Epithelial cell of alveolus of lung (primary cell): ENCODE data around the gene ADH1B. TPM values are rescaled to one million over a fixed set of nuclear protein-coding genes. Genes with fewer than 3 reads are reported as not detected.

Source experiments
- total RNA-seq: library from RNA; depleted of rRNA; stranded (reverse); fragments of >200 nt; gene quantifications from 2 replicates; pipeline ENCODE4 v1.2.1, GENCODE V29; 2015

ADH1B gene
- 0.65 and 301 TPM in 2 replicates for total RNA-seq

GRCh38 chr4:99321241-99322191, at the start of gene ADH1B:
Gene ADH1B (minus strand): TSS chr4:99321401. CDS start chr4:99321331, 70 bp downstream.

GRCh38 chr4:99352602-99353537, 31.7 kb upstream of the ADH1B start, which contains the start of gene ADH1C:
Gene ADH1C (minus strand): TSS chr4:99352746. CDS start chr4:99352675, 71 bp downstream.

GRCh38 chr4:99290848-99291786, 30.1 kb downstream of the ADH1B start, which contains the start of gene ADH1A:
Gene ADH1A (minus strand): TSS chr4:99290985. CDS start chr4:99290914, 71 bp downstream.

Other genes with a start within 250 kb of the ADH1B start
- gene ADH5, start 232.6 kb downstream of the ADH1B start, total RNA-seq = 129 and 168 TPM in 2 replicates
- not detected in 2 replicates for gene ADH4, start 177.1 kb downstream of the ADH1B start, total RNA-seq
- gene ADH6, start 102.2 kb downstream of the ADH1B start, total RNA-seq = 0.64 TPM in 1 of 2 replicates, not detected in the other
- gene ADH1A, start 30.4 kb downstream of the ADH1B start, total RNA-seq = not detected in 2 replicates
- 0.13 and 2.2 TPM in 2 replicates for gene ADH1C, start 31.3 kb upstream of the ADH1B start, total RNA-seq
- gene ADH7, start 113.9 kb upstream of the ADH1B start, total RNA-seq = not detected in 2 replicates
- gene C4orf17, start 189.6 kb upstream of the ADH1B start, total RNA-seq = not detected in 2 replicates
- gene TRMT10A, start 242.6 kb upstream of the ADH1B start, total RNA-seq = 4.3 and 8.9 TPM in 2 replicates